Adrenal gland (tissue), 5 donors: ENCODE measurements around the gene MFAP2.

ENCODE experiments used
- CTCF ChIP-seq, 6 experiments: fragments of 450-650 bp in 4 of 6; fragments of 200-600 bp in 2 of 6; sonication (generic) in 1 of 6; IDR thresholded peaks; 1 replicate in 5 of 6; 2 replicates in 1 of 6; pipeline versions ENCODE4 v1.5.1 to v1.8.0; 2016 to 2021; ENCODE audit warnings: antibody characterized with exemption in 6 of 6, mild to moderate bottlenecking in 2 of 6, moderate library complexity in 1 of 6
- POLR2A ChIP-seq, 2 donors: fragments of 450-650 bp; IDR thresholded peaks; one replicate each; pipeline ENCODE4 v1.6.1; 2017; ENCODE audit warnings: antibody characterized with exemption in 2 of 2, mild to moderate bottlenecking in 2 of 2, moderate library complexity in 1 of 2
- donor health status: DM: no; HTN: no; CAD: no.

GRCh38 chr1:16965486-16966067, 14.8 kb downstream of the MFAP2 start:
- TF ChIP-seq CTCF (IDR thresholded peaks at IDR 0.05) (no peak), POLR2A (IDR thresholded peaks at IDR 0.05) (no peak)
